HEK293 (cell line): ENCODE data around the gene ADAM23.

Experiments
- CTCF ChIA-PET: fragments of 350-600 bp; formaldehyde crosslinking; extraction: SDS; loops from one replicate; lab custom pipeline; 2021; ENCODE audit warnings: antibody characterized with exemption; lab: Yijun Ruan, JAX
- POLR2A ChIA-PET: fragments of 300-600 bp; formaldehyde crosslinking; extraction: SDS; loops from one replicate; lab custom pipeline; 2020; ENCODE audit warnings: antibody characterized with exemption, inconsistent platforms; lab: Yijun Ruan, JAX
- H3K27ac ChIP-seq: fragments of 200-500 bp; sonication (Bioruptor generic); 2 replicates; pipeline ENCODE4 v1.5.1; 2014; ENCODE audit warnings: low read depth, low read length, control low read depth, inconsistent platforms; ENCODE audit errors: extremely low read depth
- H3K36me3 ChIP-seq, 2 experiments: fragments of 200-500 bp in 1 of 2; sonication (Bioruptor generic) in 1 of 2; 1 replicate in 1 of 2; 2 replicates in 1 of 2; pipeline ENCODE4 v1.5.1; 2014 to 2017; ENCODE audit warnings: inconsistent platforms in 2 of 2, low read length in 2 of 2; ENCODE audit not compliant: control insufficient read depth in 2 of 2, insufficient read depth in 1 of 2
- H3K4me1 ChIP-seq: fragments of 200-500 bp; sonication (Bioruptor generic); 2 replicates; pipeline ENCODE4 v1.5.1; 2014; ENCODE audit warnings: mild to moderate bottlenecking, low read length, inconsistent platforms; ENCODE audit not compliant: control insufficient read depth, insufficient read depth
- H3K4me3 ChIP-seq: 2 replicates; pipeline ENCODE4 v1.5.1; 2011; ENCODE audit warnings: low read depth, mild to moderate bottlenecking, control low read depth, low read length, moderate library complexity
- H3K9me3 ChIP-seq: fragments of 200-500 bp; sonication (Bioruptor generic); 2 replicates; pipeline ENCODE4 v1.5.1; 2014; ENCODE audit warnings: low read depth, low read length, inconsistent platforms; ENCODE audit not compliant: control insufficient read depth, insufficient read depth
- BCL11A ChIP-seq: fragments of 450-650 bp; formaldehyde crosslinking; IDR thresholded peaks from 2 replicates; pipeline ENCODE4 v1.5.1; 2016; ENCODE audit warnings: low read depth, missing biosample characterization, missing genetic modification characterization
- CTCF ChIP-seq: fragments of 450-650 bp; formaldehyde crosslinking; IDR thresholded peaks from 2 replicates; pipeline ENCODE4 v1.5.1; 2016; ENCODE audit warnings: missing biosample characterization, missing genetic modification characterization
- GLIS2 ChIP-seq: fragments of 450-650 bp; formaldehyde crosslinking; IDR thresholded peaks from 2 replicates; pipeline ENCODE4 v1.5.1; 2016; ENCODE audit warnings: missing biosample characterization, missing genetic modification characterization
- HIC1 ChIP-seq: fragments of 450-650 bp; formaldehyde crosslinking; IDR thresholded peaks from 2 replicates; pipeline ENCODE4 v1.5.1; 2016; ENCODE audit warnings: missing biosample characterization, missing genetic modification characterization
- IKZF3 ChIP-seq: fragments of 450-650 bp; IDR thresholded peaks from 2 replicates; pipeline ENCODE4 v1.5.0; 2018; ENCODE audit warnings: missing biosample characterization, mild to moderate bottlenecking, missing genetic modification characterization, moderate library complexity
- KLF16 ChIP-seq: fragments of 450-650 bp; formaldehyde crosslinking; IDR thresholded peaks from 2 replicates; pipeline ENCODE4 v1.5.1; 2017; ENCODE audit warnings: missing biosample characterization, missing genetic modification characterization
- KLF8 ChIP-seq: fragments of 450-650 bp; formaldehyde crosslinking; IDR thresholded peaks from 2 replicates; pipeline ENCODE4 v1.5.1; 2016; ENCODE audit warnings: missing biosample characterization, missing genetic modification characterization
- SALL2 ChIP-seq: fragments of 450-650 bp; formaldehyde crosslinking; IDR thresholded peaks from 2 replicates; pipeline ENCODE4 v1.5.0; 2017; ENCODE audit warnings: missing biosample characterization, mild to moderate bottlenecking, missing genetic modification characterization, borderline replicate concordance
- SP3 ChIP-seq: fragments of 450-650 bp; formaldehyde crosslinking; IDR thresholded peaks from 2 replicates; pipeline ENCODE4 v1.5.1; 2016; ENCODE audit warnings: missing biosample characterization, missing genetic modification characterization
- SP7 ChIP-seq: fragments of 450-650 bp; formaldehyde crosslinking; IDR thresholded peaks from 2 replicates; pipeline ENCODE4 v1.5.1; 2016; ENCODE audit warnings: missing biosample characterization, missing genetic modification characterization
- ZBTB20 ChIP-seq: fragments of 450-650 bp; formaldehyde crosslinking; IDR thresholded peaks from 2 replicates; pipeline ENCODE4 v1.5.1; 2016; ENCODE audit warnings: missing biosample characterization, missing genetic modification characterization
- ZBTB21 ChIP-seq: fragments of 450-650 bp; formaldehyde crosslinking; IDR thresholded peaks from 2 replicates; pipeline ENCODE4 v1.5.1; 2017; ENCODE audit warnings: missing biosample characterization, missing genetic modification characterization
- ZFHX2 ChIP-seq: fragments of 450-650 bp; formaldehyde crosslinking; conservative IDR thresholded peaks from 2 replicates; pipeline ENCODE4 v1.5.1; 2016; ENCODE audit warnings: missing biosample characterization, missing genetic modification characterization
- ZFP37 ChIP-seq: fragments of 450-650 bp; formaldehyde crosslinking; IDR thresholded peaks from 2 replicates; pipeline ENCODE4 v1.5.1; 2016; ENCODE audit warnings: missing biosample characterization, missing genetic modification characterization
- ZFP41 ChIP-seq: fragments of 450-650 bp; formaldehyde crosslinking; IDR thresholded peaks from 2 replicates; pipeline ENCODE4 v1.5.1; 2016; ENCODE audit warnings: missing biosample characterization, missing genetic modification characterization, borderline replicate concordance
- ZNF138 ChIP-seq: fragments of 450-650 bp; formaldehyde crosslinking; IDR thresholded peaks from 2 replicates; pipeline ENCODE4 v1.5.1; 2016; ENCODE audit warnings: missing biosample characterization, missing genetic modification characterization, borderline replicate concordance
- ZNF140 ChIP-seq: fragments of 450-650 bp; formaldehyde crosslinking; IDR thresholded peaks from 2 replicates; pipeline ENCODE4 v1.5.1; 2016; ENCODE audit warnings: missing biosample characterization, missing genetic modification characterization
- ZNF202 ChIP-seq: fragments of 450-650 bp; formaldehyde crosslinking; IDR thresholded peaks from 2 replicates; pipeline ENCODE4 v1.5.1; 2016; ENCODE audit warnings: missing biosample characterization, missing genetic modification characterization, borderline replicate concordance
- ZNF280C ChIP-seq: fragments of 450-650 bp; formaldehyde crosslinking; IDR thresholded peaks from 2 replicates; pipeline ENCODE4 v1.5.1; 2016; ENCODE audit warnings: missing biosample characterization, missing genetic modification characterization
- ZNF354C ChIP-seq: fragments of 450-650 bp; formaldehyde crosslinking; IDR thresholded peaks from 2 replicates; pipeline ENCODE4 v1.5.1; 2016; ENCODE audit warnings: missing biosample characterization, missing genetic modification characterization, low read depth, borderline replicate concordance
- ZNF394 ChIP-seq: fragments of 450-650 bp; formaldehyde crosslinking; IDR thresholded peaks from 2 replicates; pipeline ENCODE4 v1.5.1; 2016; ENCODE audit warnings: missing biosample characterization, missing genetic modification characterization, mild to moderate bottlenecking, moderate library complexity, borderline replicate concordance
- ZNF416 ChIP-seq: fragments of 450-650 bp; formaldehyde crosslinking; IDR thresholded peaks from 2 replicates; pipeline ENCODE4 v1.5.1; 2016; ENCODE audit warnings: missing biosample characterization, missing genetic modification characterization
- ZNF48 ChIP-seq: fragments of 450-650 bp; formaldehyde crosslinking; IDR thresholded peaks from 2 replicates; pipeline ENCODE4 v1.5.1; 2016; ENCODE audit warnings: missing biosample characterization, missing genetic modification characterization
- ZNF501 ChIP-seq: fragments of 450-650 bp; formaldehyde crosslinking; IDR thresholded peaks from 2 replicates; pipeline ENCODE4 v1.5.1; 2016; ENCODE audit warnings: missing biosample characterization, missing genetic modification characterization
- ZNF548 ChIP-seq: fragments of 450-650 bp; formaldehyde crosslinking; IDR thresholded peaks from 2 replicates; pipeline ENCODE4 v1.5.1; 2016; ENCODE audit warnings: missing biosample characterization, missing genetic modification characterization
- ZNF585B ChIP-seq: fragments of 450-650 bp; formaldehyde crosslinking; IDR thresholded peaks from 2 replicates; pipeline ENCODE4 v1.5.1; 2016; ENCODE audit warnings: missing biosample characterization, missing genetic modification characterization
- ZNF600 ChIP-seq: fragments of 450-650 bp; formaldehyde crosslinking; IDR thresholded peaks from 2 replicates; pipeline ENCODE4 v1.5.1; 2016; ENCODE audit warnings: missing biosample characterization, missing genetic modification characterization
- ZNF621 ChIP-seq: fragments of 450-650 bp; formaldehyde crosslinking; IDR thresholded peaks from 2 replicates; pipeline ENCODE4 v1.5.1; 2017; ENCODE audit warnings: missing biosample characterization, missing genetic modification characterization
- ZNF654 ChIP-seq: fragments of 450-650 bp; formaldehyde crosslinking; IDR thresholded peaks from 2 replicates; pipeline ENCODE4 v1.5.1; 2016; ENCODE audit warnings: low read depth, missing biosample characterization, missing genetic modification characterization
- ZNF660 ChIP-seq: fragments of 450-650 bp; IDR thresholded peaks from 2 replicates; pipeline ENCODE4 v1.5.1; 2018; ENCODE audit warnings: missing biosample characterization, mild to moderate bottlenecking, missing genetic modification characterization
- ZNF692 ChIP-seq: fragments of 450-650 bp; formaldehyde crosslinking; IDR thresholded peaks from 2 replicates; pipeline ENCODE4 v1.5.1; 2016; ENCODE audit warnings: missing biosample characterization, missing genetic modification characterization
- ZSCAN30 ChIP-seq: fragments of 450-650 bp; IDR thresholded peaks from 2 replicates; pipeline ENCODE4 v1.5.1; 2018; ENCODE audit warnings: missing biosample characterization, mild to moderate bottlenecking, missing genetic modification characterization, moderate library complexity

ADAM23 gene

GRCh38 chr2:206520450-206520849, 77.1 kb downstream of the ADAM23 start:
- Histone ChIP-seq H3K9me3 (no peaks in the 10 kb centered on the region), H3K27ac (no peak overlapping the region), H3K4me1 (no peaks in the 10 kb centered on the region), H3K4me3 (no peak overlapping the region), H3K36me3 (no peaks in the 10 kb centered on the region)
- ChIA-PET CTCF (no interaction called here), POLR2A (no interaction called here)
- TF ChIP-seq ZNF202 (tag by site-specific recombination) (no peak), ZNF621 (tag by site-specific recombination) (no peak), ZNF692 (tag by site-specific recombination) (no peak), ZNF48 (tag by site-specific recombination) (no peak), SP3 (tag by site-specific recombination) (no peak), ZNF416 (no peak), HIC1 (no peak), BCL11A (no peak), ZNF660 (no peak), ZNF548 (tag by site-specific recombination) (no peak), SP7 (tag by site-specific recombination) (no peak), ZBTB20 (no peak), ZFP41 (tag by site-specific recombination) (no peak), ZNF394 (tag by site-specific recombination) (no peak), ZNF600 (tag by site-specific recombination) (no peak), ZBTB21 (tag by site-specific recombination) (no peak), ZNF585B (tag by site-specific recombination) (no peak), KLF16 (tag by site-specific recombination) (no peak), ZFP37 (tag by site-specific recombination) (no peak), ZSCAN30 (tag by site-specific recombination) (no peak)

- Histone ChIP-seq H3K4me1 (no peaks in the 10 kb centered on the region), H3K36me3 (no peaks in the 10 kb centered on the region), H3K9me3 (no peaks in the 10 kb centered on the region), H3K27ac (no peak overlapping the region), H3K4me3 (no peak overlapping the region)
- ChIA-PET CTCF (no interaction called here), POLR2A (no interaction called here)
- no peak for TF ChIP-seq ZFHX2 (tag by site-specific recombination)
- TF ChIP-seq SALL2: no peak
- TF ChIP-seq ZNF354C: no peak
- TF ChIP-seq ZNF140 (tag by site-specific recombination): no peak
- TF ChIP-seq GLIS2 (tag by site-specific recombination): no peak
- TF ChIP-seq ZNF501 (tag by site-specific recombination): no peak
- no peak for TF ChIP-seq ZNF654
- no peak for TF ChIP-seq IKZF3
- no peak for TF ChIP-seq BCL11A
- TF ChIP-seq ZNF280C: no peak
- TF ChIP-seq SP3 (tag by site-specific recombination): no peak
- no peak for TF ChIP-seq CTCF (tag by site-specific recombination)
- no peak for TF ChIP-seq KLF8 (tag by site-specific recombination)
- no peak for TF ChIP-seq ZNF138 (tag by site-specific recombination)
Observed at GRCh38 chr2:206521115-206521514, 77.8 kb downstream of the ADAM23 start.
